HCT116 (cell line): ENCODE results near the gene CREBL2. TPM values are rescaled to one million over a fixed set of nuclear protein-coding genes. Genes with fewer than 3 reads are reported as not detected.

Experiments used
- ATAC-seq: fragments of 200-7000 bp; cut with Tn5 transposase; 2 replicates; pipeline ENCODE4 v1.9.1; 2020; ENCODE audit warnings: mild to moderate bottlenecking, moderate library complexity
- BruUV-seq: library from RNA; stranded (reverse); fragments of 400-500 nt; replicated peaks from 2 replicates; lab custom pipeline; 2021; lab: Mats Ljungman, UMichigan
- CTCF ChIA-PET: fragments of 300-600 bp; sonication (Branson Sonifier 250); formaldehyde crosslinking; loops from one replicate; lab custom pipeline; 2021; ENCODE audit warnings: antibody characterized with exemption; lab: Charles Lee
- POLR2A ChIA-PET: fragments of 300-600, 350-600 bp; sonication (Branson Sonifier 250); formaldehyde crosslinking; loops from one replicate; lab custom pipeline; 2021; ENCODE audit warnings: antibody characterized with exemption; lab: Charles Lee
- RAD21 ChIA-PET, 2 experiments: fragments of 300-600 bp; sonication (Branson Sonifier 250); formaldehyde crosslinking; loops; one replicate each; lab custom pipeline; 2023; ENCODE audit warnings: low total read pairs in 2 of 2; ENCODE audit not compliant: uncharacterized antibody in 2 of 2, unreplicated experiment in 2 of 2, low non-redundant PET in 1 of 2; lab: Charles Lee
- DNase-seq: peaks from one replicate; pipeline ENCODE4 v3.0.0-alpha.2; 2010; ENCODE audit warnings: low read depth, low spot score
- H2AFZ ChIP-seq: fragments of 200-600 bp; shearing (Covaris generic), sonication (generic); 2 replicates; pipeline ENCODE4 v1.6.1; 2017; ENCODE audit warnings: low read depth, mixed run types, mixed read lengths, antibody characterized with exemption, low read length; ENCODE audit not compliant: poor library complexity, severe bottlenecking
- H3K27ac ChIP-seq: 2 replicates; pipeline ENCODE4 v1.5.1; 2012; ENCODE audit warnings: low read depth, low read length
- H3K27me3 ChIP-seq: fragments of 200-600 bp; sonication (generic); 2 replicates; pipeline ENCODE4 v1.6.1; 2016; ENCODE audit warnings: mixed run types, low read length, mixed read lengths; ENCODE audit not compliant: insufficient read depth
- H3K36me3 ChIP-seq, 2 experiments: fragments of 200-500 bp in 1 of 2; fragments of 200-600 bp in 1 of 2; sonication (Bioruptor generic) in 1 of 2; sonication (generic) in 1 of 2; 2 replicates each; pipeline versions ENCODE4 v1.5.1 to v1.6.1; 2014 to 2016; ENCODE audit warnings: low read length in 2 of 2, inconsistent platforms in 1 of 2, mixed read lengths in 1 of 2, mixed run types in 1 of 2; ENCODE audit not compliant: insufficient read depth in 2 of 2, control insufficient read depth in 1 of 2
- H3K4me1 ChIP-seq, 2 experiments: fragments of 200-600 bp in 1 of 2; sonication (generic) in 1 of 2; 2 replicates each; pipeline versions ENCODE4 v1.5.1 to v1.6.1; 2012 to 2017; ENCODE audit warnings: low read length in 2 of 2, inconsistent platforms in 1 of 2, mild to moderate bottlenecking in 1 of 2, mixed read lengths in 1 of 2, mixed run types in 1 of 2, moderate library complexity in 1 of 2; ENCODE audit not compliant: insufficient read depth in 2 of 2, control insufficient read depth in 1 of 2
- H3K4me2 ChIP-seq: fragments of 200-600 bp; sonication (generic); 2 replicates; pipeline ENCODE4 v1.6.1; 2017; ENCODE audit warnings: mixed run types, low read length, mixed read lengths
- H3K4me3 ChIP-seq, 2 experiments: fragments of 200-600 bp in 1 of 2; sonication (generic) in 1 of 2; replicated peaks in 1 of 2; 2 replicates each; pipeline ENCODE4 v1.5.1; 2011 to 2016; ENCODE audit warnings: low read length in 2 of 2, control low read depth in 1 of 2, low read depth in 1 of 2, mild to moderate bottlenecking in 1 of 2, mixed read lengths in 1 of 2, mixed run types in 1 of 2
- H3K79me2 ChIP-seq: fragments of 200-600 bp; sonication (generic); 2 replicates; pipeline ENCODE4 v1.6.1; 2017; ENCODE audit warnings: mild to moderate bottlenecking, mixed run types, low read length, moderate library complexity, mixed read lengths; ENCODE audit not compliant: insufficient read depth
- H3K9ac ChIP-seq: fragments of 200-600 bp; sonication (generic); 2 replicates; pipeline ENCODE4 v1.6.1; 2016; ENCODE audit warnings: low read length, mixed read lengths
- H3K9me2 ChIP-seq: fragments of 200-600 bp; sonication (generic), shearing (Covaris generic); 2 replicates; pipeline ENCODE4 v1.6.1; 2017; ENCODE audit warnings: mixed run types, mild to moderate bottlenecking, moderate library complexity; ENCODE audit not compliant: insufficient read depth
- H3K9me3 ChIP-seq, 2 experiments: fragments of 200-500 bp in 1 of 2; fragments of 200-600 bp in 1 of 2; sonication (Bioruptor generic) in 1 of 2; sonication (generic) in 1 of 2; 2 replicates each; pipeline ENCODE4 v1.6.1; 2014 to 2017; ENCODE audit warnings: low read length in 2 of 2, mixed read lengths in 2 of 2, inconsistent platforms in 1 of 2, low read depth in 1 of 2, mild to moderate bottlenecking in 1 of 2, mixed run types in 1 of 2, moderate library complexity in 1 of 2; ENCODE audit not compliant: control insufficient read depth in 1 of 2, insufficient read depth in 1 of 2
- H4K20me1 ChIP-seq: fragments of 200-600 bp; sonication (generic), shearing (Covaris generic); 2 replicates; pipeline ENCODE4 v1.6.1; 2017; ENCODE audit warnings: mixed run types, mild to moderate bottlenecking, moderate library complexity; ENCODE audit not compliant: insufficient read depth
- CEBPB ChIP-seq: IDR thresholded peaks from 2 replicates; pipeline ENCODE4 v1.6.1; 2012; ENCODE audit warnings: low read depth
- EGR1 ChIP-seq: IDR thresholded peaks from 2 replicates; pipeline ENCODE4 v1.6.1; 2012; ENCODE audit warnings: low read depth
- ELF1 ChIP-seq: IDR thresholded peaks from 2 replicates; pipeline ENCODE4 v1.6.1; 2012; ENCODE audit warnings: low read depth, borderline replicate concordance
- EZH2 ChIP-seq: fragments of 200-600 bp; sonication (generic); IDR thresholded peaks from 2 replicates; pipeline ENCODE4 v1.6.1; 2017; ENCODE audit warnings: antibody characterized with exemption, mixed run types
- EZH2phosphoT487 ChIP-seq: fragments of 200-600 bp; IDR thresholded peaks from 2 replicates; pipeline ENCODE4 v1.6.1; 2018; ENCODE audit warnings: antibody characterized with exemption, borderline replicate concordance
- FOSL1 ChIP-seq: IDR thresholded peaks from 2 replicates; pipeline ENCODE4 v1.6.1; 2012; ENCODE audit warnings: low read depth
- MAX ChIP-seq: IDR thresholded peaks from 2 replicates; pipeline ENCODE4 v1.6.1; 2012
- POLR2A ChIP-seq: IDR thresholded peaks from 2 replicates; pipeline ENCODE4 v1.7.0; 2011; ENCODE audit warnings: borderline replicate concordance; ENCODE audit not compliant: insufficient read depth, insufficient read length; ENCODE audit errors: extremely low read depth
- POLR2AphosphoS5 ChIP-seq: IDR thresholded peaks from 2 replicates; pipeline ENCODE4 v1.6.1; 2011; ENCODE audit warnings: mild to moderate bottlenecking, low read depth, low read length, moderate library complexity
- RAD21 ChIP-seq: IDR thresholded peaks from 2 replicates; pipeline ENCODE4 v1.6.1; 2012; ENCODE audit warnings: low read depth, mild to moderate bottlenecking
- SRF ChIP-seq: IDR thresholded peaks from 2 replicates; pipeline ENCODE4 v1.6.1; 2012; ENCODE audit warnings: low read depth
- TCF7L2 ChIP-seq: IDR thresholded peaks from 2 replicates; pipeline ENCODE4 v1.7.0; 2011; ENCODE audit warnings: borderline replicate concordance, inconsistent platforms; ENCODE audit not compliant: insufficient read depth, insufficient read length; ENCODE audit errors: extremely low read depth
- YY1 ChIP-seq: IDR thresholded peaks from 2 replicates; pipeline ENCODE4 v1.6.1; 2011; ENCODE audit warnings: low read length, low read depth, moderate library complexity, mild to moderate bottlenecking; ENCODE audit not compliant: insufficient replicate concordance; ENCODE audit errors: extremely low read depth
- ZFX ChIP-seq: fragments of 450-650 bp; IDR thresholded peaks from 2 replicates; pipeline ENCODE4 v1.6.1; 2017
- ZNF274 ChIP-seq: fragments of 200-500 bp; sonication (Bioruptor generic); IDR thresholded peaks from 2 replicates; pipeline ENCODE4 v1.6.1; 2014; ENCODE audit warnings: mild to moderate bottlenecking, low read depth, low read length, inconsistent platforms
- intact Hi-C: fragments of 100-400 bp; cut with micrococcal nuclease; formaldehyde crosslinking; loops from 2 replicates; pipeline ENCODE4 v1.10.0; 2022
- total RNA-seq: library from RNA; stranded (reverse); gene quantifications from one replicate; pipeline ENCODE4 v1.2.1, GENCODE V29; 2021; ENCODE audit not compliant: unreplicated experiment
- TF ChIP-seq, protein P1 (sequence below), 3 experiments: fragments of 200-600 bp in 1 of 3; sonication (generic) in 1 of 3; IDR thresholded peaks in 2 of 3; conservative IDR thresholded peaks in 1 of 3; 2 replicates each; pipeline ENCODE4 v1.5.1; 2012 to 2017; ENCODE audit warnings: low read depth in 2 of 3, low read length in 2 of 3, antibody characterized with exemption in 1 of 3, borderline replicate concordance in 1 of 3, control low read depth in 1 of 3, mild to moderate bottlenecking in 1 of 3, mixed read lengths in 1 of 3, mixed run types in 1 of 3, moderate library complexity in 1 of 3; ENCODE audit not compliant: insufficient read depth in 1 of 3

CREBL2 gene
- total RNA-seq, 1 experiment from 2014 or later, result 11.3 TPM

GRCh38 chr12:12642916-12643315, 31.2 kb downstream of the CREBL2 start (continued):
- TF ChIP-seq, protein P1, sequence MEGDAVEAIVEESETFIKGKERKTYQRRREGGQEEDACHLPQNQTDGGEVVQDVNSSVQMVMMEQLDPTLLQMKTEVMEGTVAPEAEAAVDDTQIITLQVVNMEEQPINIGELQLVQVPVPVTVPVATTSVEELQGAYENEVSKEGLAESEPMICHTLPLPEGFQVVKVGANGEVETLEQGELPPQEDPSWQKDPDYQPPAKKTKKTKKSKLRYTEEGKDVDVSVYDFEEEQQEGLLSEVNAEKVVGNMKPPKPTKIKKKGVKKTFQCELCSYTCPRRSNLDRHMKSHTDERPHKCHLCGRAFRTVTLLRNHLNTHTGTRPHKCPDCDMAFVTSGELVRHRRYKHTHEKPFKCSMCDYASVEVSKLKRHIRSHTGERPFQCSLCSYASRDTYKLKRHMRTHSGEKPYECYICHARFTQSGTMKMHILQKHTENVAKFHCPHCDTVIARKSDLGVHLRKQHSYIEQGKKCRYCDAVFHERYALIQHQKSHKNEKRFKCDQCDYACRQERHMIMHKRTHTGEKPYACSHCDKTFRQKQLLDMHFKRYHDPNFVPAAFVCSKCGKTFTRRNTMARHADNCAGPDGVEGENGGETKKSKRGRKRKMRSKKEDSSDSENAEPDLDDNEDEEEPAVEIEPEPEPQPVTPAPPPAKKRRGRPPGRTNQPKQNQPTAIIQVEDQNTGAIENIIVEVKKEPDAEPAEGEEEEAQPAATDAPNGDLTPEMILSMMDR (IDR thresholded peaks at IDR 0.05 in 2 of 3, conservative IDR thresholded peaks at IDR 0.05 in 1 of 3; ENCODE audit: borderline replicate concordance in 1 of 3, insufficient read depth in 1 of 3, low read depth in 2 of 3, low read length in 2 of 3), result no peak
- TF ChIP-seq TCF7L2 (no peak), MAX (no peak), YY1 (no peak), POLR2A (no peak), POLR2AphosphoS5 (no peak), RAD21 (no peak), ZNF274 (no peak), EGR1 (no peak), ELF1 (no peak)
- TF ChIP-seq, all 23 proteins: peak for 0

DNA sequence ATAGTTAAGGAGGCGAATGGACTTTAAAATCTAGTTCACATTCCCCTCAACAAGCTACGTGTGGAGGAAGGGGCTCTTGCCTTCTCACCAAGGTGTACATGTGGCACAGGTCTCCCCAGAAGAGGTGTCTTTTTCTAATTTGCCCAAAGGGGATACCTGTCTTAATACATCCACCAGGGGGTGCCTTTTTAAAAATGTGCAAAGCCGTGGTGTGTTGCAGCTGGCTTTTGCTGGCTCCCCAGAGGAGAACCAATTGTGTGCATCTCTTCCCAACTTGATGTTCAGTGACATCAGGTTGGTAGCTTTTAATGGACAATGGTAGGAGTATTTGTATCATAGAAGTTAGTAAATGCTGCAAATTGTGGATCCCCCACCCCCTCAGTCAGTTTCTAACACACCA, 33.8 kb downstream of the CREBL2 start:
- H3K9me3 ChIP-seq, result peaks cover 8 to 21% of the 10 kb centered on the region in 2 experiments; a peak in 3 of 4 replicates
- H4K20me1 ChIP-seq, result no peaks in the 10 kb centered on the region
- H3K27me3 ChIP-seq, result no peaks in the 10 kb centered on the region
- DNase-seq, result peak; percentile 16
- H3K79me2 ChIP-seq, result no peaks in the 10 kb centered on the region
- H3K4me3 ChIP-seq, result no peak overlapping the region
- RAD21 ChIA-PET, result no interaction called here
- intact Hi-C loops, result no loop called here
- H3K9ac ChIP-seq, result no peak overlapping the region
- no peak overlapping the region for H3K4me2 ChIP-seq
- H3K4me1 ChIP-seq, result no peaks in the 10 kb centered on the region
- CTCF ChIA-PET, result interaction anchor here (1.0 to 1.3 kb wide), 2 partner anchors 16 to 91 kb away, joined by 3 to 4 read pairs; no protein-coding TSS in a partner anchor
- peak; percentile 86 for ATAC-seq
- H2AFZ ChIP-seq, result no peak overlapping the region
- no peaks in the 10 kb centered on the region for H3K9me2 ChIP-seq
- no TSS peak for BruUV-seq
- H3K36me3 ChIP-seq, result no peaks in the 10 kb centered on the region; a peak in 1 of 4 replicates
- TF ChIP-seq, protein P1 (IDR thresholded peaks at IDR 0.05 in 2 of 3, conservative IDR thresholded peaks at IDR 0.05 in 1 of 3; ENCODE audit: borderline replicate concordance in 1 of 3, insufficient read depth in 1 of 3, low read depth in 2 of 3, low read length in 2 of 3), result peak; percentile 34 to 68 (median 50); a peak in 5 of 6 replicates
- TF ChIP-seq FOSL1, result no peak
- TF ChIP-seq CEBPB, result no peak
- no peak for TF ChIP-seq EZH2
- no peak for TF ChIP-seq EGR1
- no peak for TF ChIP-seq SRF
- TF ChIP-seq ELF1, result no peak
- no peak for TF ChIP-seq TCF7L2
- TF ChIP-seq ZFX, result no peak
- TF ChIP-seq EZH2phosphoT487, result no peak
- peak; percentile 41 for TF ChIP-seq RAD21
- no peak overlapping the region for H3K27ac ChIP-seq
- POLR2A ChIA-PET, result no interaction called here
